Ammon's horn (tissue), 1 donor: ENCODE data around the gene CDC7.
"Not testable (repeated sequence)": the region's sequence is repeated elsewhere in the genome, so short reads cannot be mapped to it uniquely, and the experiment has no call there.

ENCODE experiments used
- DNase-seq: peaks from one replicate; pipeline ENCODE4 v3.0.0-alpha.2; 2016; ENCODE audit warnings: low spot score

The CDC7 gene

DNA sequence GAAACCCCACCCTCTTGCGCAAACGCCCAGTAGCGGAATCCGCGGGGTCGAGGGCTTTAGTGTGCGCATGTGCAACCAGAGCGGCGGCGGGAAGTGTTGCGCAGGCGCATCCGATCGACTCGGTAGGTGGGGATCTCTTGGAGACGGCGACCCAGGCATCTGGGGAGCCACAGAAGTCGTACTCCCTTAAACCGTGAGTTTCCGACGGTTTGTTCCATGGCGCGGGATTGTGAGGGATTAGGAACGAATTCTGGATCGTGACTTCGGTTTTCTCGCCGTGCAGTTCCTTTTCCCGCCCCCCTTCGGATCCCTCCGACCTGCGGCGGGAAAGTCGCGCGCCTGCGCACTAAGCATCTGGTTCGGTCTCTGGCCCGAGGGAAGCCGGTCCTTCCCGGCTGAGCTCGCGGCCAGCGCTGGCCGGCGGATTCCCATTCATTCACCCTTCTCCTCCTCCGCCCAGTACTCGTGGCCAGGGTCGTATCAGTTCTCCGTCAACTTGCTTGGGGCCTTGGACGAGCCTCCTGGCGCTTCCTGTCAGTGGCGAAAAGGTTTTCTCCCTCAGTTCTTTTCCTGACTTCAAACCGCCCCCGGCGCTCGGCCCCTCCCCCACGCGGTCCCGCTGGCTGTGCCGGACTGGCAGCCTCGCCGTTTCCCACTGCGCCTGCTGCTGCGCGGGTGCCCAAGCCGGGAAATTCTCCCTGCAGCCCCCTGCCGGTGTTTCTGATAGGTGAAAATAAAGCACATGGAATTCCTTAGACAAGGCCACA, at the start of gene CDC7:
Gene CDC7, plus strand, starts transcription at position 96 of the 767 bp plus-strand sequence. CDS start 866 bp downstream, outside the sequence.
- peak; percentile 89 for DNase-seq

DNA sequence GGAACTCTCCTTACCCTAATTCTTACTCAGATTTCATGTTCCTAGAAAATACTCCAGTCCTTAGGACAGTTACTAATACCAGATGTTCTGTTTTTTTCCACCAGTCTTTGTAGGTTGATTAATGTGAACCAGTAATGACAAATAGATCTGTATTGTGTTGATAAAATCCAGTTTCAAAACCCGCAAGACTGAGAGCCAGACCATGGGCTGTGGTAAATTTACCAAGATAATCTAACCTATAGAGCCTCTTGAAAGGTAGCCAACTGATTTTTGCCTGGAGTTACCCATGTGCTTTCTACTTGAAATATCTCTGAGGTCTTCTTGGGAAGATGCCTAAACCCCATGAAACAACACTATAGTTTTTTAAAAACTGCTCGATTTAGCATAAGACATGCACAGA, 46.5 kb upstream of the CDC7 start:
- no peak for DNase-seq

DNA sequence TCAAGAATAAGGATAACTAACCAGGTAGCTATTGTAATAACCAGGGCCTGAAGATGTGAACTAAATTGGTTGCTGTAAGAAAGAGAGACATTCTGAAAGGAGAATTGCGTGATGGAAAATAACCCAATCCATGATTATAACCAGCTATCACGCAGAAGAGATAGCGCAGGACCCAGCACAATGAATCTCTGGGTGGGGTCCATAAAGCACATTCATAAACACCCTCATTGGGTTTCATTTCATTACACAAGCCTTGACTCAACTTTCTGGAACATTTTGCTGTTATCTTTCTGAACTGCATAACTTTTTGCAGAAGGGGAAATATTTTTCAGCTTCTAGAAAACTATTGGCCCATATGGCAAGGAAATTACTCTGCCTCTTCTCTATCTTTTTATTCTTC, 45.3 kb upstream of the CDC7 start:
- DNase-seq = no peak

DNA sequence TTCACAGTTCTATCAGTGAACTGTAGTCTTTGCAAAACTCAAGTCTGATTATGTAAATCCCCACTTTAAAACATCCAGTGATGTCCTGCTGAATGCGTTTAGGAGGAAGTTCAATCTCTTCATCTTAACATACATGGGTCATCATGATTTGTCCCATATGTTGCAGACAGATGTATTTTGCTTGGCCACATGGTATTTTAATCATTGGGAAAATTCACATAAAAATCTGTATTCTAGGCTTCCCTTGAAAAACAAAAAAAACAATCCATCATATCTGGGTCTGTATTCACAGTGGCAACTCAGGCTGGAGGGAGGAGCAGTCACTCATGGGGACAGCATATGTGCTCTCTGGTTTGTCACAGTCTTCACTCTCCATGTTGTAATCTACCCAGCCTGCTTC, 44.8 kb upstream of the CDC7 start:
- no peak for DNase-seq

DNA sequence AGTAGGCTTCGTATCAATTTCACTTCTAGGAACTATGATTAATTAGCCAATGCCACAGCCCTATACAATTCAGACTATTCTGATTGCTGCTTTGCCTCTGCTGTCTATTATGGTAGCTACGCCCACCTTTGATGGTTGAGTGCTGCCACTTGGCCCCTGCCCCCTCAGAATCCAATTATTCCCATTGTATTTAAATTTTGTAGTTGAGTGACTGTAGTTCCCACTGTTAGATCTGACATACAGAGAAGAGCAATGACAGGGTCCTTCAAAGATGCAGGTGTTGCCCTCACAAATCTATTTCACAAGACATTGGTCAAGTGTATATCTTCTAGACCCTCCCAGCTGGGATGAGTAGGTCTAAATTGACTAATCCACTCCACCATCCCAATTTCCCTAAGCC, 35.3 kb upstream of the CDC7 start:
- DNase-seq = not testable (repeated sequence)

DNA sequence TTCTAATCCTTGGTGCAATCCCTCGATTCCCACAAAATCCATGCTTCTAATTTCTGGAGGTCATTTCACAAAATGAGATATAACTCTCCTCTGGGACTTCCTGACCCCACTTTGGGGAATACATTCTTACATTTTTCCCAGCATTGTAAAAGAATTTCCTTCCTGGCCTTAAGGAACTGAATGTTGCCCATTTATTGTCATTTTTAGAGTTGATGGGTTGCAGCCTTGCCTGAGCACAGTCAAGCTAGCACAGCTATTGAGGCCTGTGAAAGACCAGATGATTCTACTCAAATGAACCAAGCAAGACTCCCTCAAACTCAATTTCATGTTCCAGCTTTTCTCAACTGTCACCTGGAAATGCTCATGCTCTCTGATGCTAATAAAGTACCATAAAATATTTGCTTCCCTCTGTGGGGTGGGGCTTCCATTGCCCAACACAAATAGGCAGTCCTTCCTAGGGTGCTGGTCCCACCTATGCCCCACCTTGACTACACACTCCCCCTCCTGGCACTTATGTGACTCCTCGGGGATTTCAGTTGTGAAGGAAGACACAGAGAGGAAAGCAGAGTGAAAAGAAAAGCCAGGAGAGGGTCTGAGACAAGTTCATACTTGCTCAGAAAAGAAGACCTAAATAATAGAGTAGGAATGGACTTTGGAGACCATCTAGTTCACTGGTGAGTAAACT, 24.0 kb upstream of the CDC7 start:
- DNase-seq = no peak

DNA sequence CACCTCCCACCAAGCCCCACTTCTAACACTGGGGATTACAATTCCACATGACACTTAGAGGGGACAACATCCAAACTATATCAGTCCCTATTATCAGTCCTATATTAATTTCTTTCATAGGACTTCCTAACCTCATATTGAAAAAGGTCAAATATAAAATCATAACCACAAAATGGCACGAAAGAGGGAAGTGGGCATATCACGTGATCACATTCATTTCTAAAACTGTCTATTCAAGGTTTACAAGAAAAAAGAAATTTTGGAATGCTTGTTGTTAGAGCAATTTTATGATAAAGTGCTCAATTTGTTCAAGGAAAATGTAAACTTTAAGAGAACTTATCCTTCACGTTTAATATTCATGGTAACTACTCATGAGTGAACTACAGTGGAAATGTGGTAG, 13.2 kb upstream of the CDC7 start:
- no peak for DNase-seq

DNA sequence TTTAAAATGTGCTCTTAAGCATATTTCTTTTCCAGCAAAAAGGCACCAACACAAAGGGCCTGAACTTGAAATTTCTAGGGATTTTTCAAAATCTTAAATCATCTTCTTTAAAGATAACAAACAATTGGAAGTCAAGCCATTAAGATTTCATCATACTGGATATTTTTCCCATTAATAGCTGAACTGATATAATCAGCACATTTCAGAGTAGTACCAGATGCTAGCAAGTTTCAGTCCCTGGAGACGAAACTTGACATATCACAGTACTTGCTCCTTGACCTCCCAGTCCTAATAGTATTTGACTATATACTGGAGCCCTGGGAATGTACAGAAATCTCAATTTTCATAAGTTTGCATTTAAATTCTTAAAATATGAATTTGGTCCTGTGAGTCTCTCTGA, 10.2 kb upstream of the CDC7 start:
- DNase-seq = no peak

DNA sequence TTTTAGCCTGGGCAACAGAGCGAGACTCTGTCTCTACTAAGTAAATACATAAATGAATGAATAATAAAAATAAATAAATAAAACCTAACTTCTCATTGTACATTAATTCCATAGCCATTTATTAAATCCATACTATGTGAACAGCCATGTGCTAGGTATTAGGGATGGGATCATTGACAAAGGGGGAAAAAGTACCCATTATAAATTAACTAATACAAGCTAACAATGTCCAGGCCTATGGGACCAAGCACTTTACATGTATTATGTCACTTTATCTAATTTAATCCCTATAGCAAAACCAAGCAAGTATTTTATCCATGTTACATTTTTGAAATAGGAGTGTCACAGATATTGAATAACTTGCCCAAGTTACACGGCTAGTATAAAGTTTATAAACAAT, 2.6 kb upstream of the CDC7 start:
- DNase-seq = no peak

DNA sequence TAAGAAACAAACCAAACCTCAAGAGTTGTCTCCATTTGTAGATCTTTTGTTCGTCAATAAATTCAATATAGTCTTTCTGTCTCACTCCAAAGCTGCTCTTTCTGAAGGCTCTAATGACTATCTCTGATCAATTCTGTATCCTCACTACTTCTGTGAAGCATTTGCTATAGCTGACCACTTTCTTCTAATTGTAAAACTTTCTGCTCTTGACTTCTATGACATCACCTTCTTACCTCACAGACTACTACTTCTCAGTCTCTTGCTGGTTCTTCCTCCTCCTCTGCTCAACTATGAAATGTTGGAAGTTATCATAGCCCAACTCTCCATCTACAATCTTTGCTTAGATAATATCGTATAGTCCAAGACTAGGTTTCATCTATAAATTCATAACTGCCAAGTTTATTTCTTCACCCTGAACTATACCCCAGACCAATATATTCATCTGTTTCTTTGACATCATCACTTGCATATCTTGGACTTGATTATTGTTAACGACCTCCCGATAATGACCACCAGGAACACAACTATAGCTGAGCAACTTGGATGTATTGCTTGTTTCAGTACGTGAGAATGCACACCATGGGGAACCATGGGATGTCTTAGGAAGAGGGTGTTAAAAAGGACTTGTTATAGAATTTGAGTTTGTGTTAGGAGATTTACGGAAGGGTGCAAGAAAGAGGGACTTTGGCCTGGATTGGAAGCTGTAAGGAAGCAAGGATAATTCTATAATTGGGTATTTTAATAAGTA, 2.0 kb upstream of the CDC7 start:
- no peak for DNase-seq

DNA sequence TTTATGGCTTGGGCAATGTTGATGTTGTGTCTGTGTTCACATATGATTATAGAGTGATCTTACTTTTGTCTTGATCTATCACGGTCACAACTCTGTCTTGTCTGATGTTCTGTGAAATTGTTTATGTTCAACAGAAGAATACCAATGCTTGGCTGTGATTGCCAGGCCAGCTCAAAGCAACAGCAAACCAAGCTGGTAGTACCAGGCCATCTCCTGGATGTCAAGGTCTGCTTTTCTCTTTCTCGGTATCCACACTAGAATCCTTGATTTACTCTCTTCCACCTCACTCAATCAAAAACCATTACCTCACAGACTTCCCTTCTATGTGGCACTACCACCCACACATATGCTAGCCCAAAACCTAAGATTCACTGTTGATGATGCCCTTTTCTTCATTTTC, 1.3 kb upstream of the CDC7 start:
- no peak for DNase-seq

DNA sequence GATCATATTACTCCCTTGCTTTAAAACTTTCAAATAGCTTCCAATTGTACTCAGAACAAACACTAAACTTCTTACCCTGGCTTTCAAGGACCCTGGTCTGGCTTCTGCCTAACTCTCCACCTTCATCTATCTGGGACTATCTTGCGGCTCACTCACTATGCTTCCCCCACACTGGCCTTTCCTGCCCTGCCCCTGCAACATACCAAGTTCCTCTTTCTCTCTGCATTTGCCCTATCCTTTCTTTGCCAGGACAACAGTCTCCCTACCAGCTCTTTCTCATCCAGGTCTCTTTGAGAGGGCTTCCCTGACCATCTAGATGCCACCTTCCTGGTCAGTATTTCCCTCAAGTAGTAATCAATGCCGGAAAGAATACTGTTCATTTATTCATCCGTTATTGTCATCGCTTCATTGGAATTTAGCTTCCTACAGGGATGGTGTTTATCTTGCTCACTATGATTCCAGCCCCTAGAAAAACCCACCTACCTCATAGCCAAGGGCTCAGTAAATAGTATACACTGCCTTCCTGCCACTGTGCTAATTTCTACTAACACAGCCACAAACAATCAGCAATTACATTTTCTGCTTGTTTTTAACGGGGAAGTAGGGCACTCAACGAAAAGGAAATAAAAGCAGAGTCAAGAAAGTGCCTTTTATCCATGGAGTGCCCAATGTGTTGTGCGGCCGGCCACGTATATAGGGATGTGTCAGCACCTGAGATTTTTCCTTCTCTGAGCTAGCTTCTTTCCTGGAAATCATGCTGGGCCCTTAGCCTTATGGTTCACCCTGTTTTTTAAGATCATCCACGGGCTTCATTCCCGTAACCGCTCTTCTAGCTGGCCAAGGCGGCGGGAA, 521 bp upstream of the CDC7 start:
- DNase-seq = peak; percentile 9

DNA sequence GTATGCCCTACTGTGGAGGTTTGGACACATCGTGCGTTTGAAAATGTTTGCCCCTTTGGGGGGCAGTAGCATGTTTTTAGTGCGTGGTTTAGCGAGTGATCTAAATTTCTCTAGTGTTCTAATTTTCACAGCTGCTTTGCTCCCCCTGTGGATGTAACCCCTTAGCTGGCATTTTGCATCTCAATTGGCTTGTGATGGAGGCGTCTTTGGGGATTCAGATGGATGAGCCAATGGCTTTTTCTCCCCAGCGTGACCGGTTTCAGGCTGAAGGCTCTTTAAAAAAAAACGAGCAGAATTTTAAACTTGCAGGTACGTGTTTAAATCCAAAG, 836 bp downstream of the CDC7 start:
- DNase-seq = peak; percentile 37

DNA sequence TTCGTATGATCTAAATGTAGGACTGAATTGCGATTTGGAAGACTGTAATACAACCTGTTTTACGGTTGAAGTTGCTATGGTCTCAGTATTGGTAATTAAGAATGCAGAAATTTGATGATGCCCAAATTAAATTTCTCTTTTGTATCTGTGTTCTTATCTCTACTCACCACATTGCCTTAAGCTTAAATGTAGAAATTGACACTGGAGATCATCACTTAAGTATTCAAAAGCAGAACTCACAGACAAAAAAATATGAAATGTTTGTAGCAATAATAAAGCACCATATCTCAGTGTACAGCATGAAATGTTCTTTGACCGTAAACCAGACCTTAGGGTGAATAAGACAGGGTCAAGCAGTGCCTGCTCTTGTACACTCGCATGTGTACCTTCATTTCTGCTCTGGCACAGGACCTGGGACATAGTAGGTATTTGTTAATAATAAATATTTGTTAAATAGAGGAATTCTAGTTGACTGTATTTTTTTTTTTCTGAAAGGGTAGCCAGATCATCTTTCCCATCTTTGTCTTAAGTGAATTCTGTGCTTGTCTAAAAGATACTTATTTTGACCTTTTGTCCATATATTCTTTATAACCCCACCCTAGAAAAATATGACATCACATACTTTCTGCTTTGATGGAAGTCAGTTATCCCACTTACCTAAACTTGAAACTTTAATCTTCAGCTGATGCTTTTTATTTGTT, 1.5 kb downstream of the CDC7 start:
- DNase-seq = no peak

DNA sequence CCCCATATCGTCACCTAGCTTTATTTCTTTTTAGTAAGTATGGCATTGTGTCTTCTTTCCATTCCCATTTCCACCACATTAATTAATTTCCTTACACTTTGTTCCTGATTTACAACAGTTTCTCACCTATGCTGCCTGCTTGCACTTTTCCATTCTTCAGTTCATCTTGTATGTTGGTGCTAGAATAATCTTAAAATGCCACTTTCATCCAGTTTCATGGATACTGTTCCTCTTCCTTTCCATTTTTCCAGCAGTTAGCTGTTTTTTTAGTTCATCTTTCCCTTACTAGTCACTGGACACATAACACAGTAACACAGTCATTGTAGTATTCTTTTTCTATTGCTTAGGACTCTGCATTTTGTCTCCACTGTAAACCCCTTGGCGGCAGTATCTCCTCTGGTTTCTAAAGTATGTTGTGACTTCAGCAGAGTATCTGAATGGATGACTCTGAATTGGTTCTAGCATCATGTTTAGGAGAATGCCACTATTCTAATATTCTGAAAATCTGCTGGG, 2.1 kb downstream of the CDC7 start:
- no peak for DNase-seq

DNA sequence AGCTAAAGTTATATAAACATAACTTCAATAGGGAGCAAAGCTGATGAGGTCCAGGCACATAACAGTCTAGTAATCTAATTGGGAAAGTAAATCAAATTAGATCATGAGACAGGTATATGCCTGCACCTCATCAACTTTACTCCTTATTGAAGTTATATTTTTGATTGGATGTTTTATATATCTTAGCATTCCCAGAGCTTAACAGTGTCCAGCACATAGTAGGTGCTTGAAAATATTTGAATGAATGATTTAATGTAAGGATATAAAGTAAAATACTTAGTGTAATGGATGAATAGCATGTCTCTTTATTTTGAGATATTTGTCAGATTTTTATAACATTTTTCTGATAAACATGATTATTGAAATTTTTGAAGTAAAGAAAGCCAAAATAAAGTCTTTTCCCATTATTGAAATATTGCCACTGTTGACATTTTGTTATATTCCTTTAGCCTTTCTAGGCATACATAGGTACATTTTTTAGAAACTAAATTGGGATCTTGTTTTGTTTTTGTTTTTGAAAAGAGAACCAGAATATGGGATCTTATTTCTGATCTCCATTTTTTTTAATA, 2.8 kb downstream of the CDC7 start:
- no peak for DNase-seq

DNA sequence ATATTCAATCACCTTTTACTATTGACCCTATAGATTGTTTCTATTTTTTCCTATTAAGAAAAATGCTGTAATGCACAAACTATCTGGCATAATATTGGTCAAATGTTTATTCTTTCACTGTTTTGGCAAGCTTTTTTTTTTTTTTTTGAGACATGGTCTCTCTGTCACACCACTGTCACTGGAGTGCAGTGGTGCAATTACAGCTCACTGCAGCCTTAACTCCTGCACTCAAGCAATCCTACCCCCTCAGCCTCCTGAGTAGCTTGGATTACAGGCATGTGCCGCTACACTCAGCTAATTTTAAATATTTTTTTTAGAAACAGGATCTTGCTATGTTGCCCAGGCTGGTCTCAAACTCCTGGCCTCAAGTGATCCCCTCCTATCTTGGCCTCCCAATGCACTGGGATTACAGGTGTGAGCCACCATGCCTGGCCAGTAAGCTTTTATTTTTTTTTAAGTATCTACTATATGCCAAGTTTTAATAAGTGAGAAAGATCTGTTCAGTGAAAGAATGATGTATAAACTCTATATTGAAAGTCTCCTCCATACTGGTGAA, 3.4 kb downstream of the CDC7 start:
- no peak for DNase-seq

DNA sequence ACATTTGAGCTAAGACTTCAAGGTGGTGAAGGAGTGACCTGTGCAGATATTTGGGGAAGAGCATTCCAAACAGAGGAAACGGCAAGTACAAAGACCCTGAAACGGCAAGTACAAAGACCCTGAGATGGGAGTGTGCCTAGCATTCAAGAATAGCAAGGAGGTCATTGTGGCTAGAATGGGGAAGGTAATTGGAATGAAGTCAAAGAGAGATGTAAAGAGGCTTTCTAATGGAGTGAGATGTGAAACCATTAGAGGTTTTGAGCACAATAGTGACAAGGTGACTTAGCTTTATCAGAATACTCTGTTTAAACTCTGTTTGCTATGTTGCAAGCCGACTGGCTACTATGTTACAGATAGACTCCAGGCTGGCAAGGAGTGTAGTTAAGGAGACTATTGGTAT, 4.4 kb downstream of the CDC7 start:
- DNase-seq = no peak

DNA sequence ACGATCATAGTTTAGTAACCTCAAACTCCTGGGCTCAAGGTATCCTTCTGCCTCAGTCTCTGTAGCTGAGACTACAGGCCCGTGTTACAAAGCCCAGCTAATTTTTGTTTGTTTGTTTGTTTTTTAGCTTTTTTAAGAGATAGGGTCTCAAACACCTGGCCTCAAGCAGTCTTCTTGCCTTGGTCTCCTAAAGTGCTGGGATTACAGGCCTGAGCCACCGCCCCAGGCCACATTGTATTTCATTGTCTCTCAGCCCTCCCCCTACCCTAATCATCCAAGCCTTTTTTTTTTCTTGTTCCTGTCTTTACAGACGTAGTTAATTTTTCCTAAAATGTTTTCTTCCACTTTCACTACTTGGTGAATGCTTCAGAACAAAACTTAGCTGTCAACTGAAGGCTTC, 5.4 kb downstream of the CDC7 start:
- DNase-seq = no peak

DNA sequence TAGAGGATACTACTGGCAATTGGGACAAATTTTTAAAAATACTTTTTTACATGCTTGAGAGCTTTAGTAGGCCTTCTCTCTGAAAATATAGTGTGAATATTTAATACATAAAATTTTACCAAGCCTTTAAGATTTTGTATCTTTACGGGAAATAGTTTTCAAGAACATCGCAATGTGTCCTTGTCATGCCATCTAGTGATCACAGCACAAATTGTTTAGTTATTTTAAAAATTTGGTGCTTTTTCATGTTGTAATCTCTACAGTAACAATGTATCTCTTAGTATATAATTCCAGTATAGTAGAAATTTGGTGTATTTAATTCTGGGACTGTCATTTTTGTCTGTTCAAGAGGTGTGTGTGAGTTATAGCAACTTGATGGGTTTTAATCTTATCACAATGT, 6.7 kb downstream of the CDC7 start:
- no peak for DNase-seq

DNA sequence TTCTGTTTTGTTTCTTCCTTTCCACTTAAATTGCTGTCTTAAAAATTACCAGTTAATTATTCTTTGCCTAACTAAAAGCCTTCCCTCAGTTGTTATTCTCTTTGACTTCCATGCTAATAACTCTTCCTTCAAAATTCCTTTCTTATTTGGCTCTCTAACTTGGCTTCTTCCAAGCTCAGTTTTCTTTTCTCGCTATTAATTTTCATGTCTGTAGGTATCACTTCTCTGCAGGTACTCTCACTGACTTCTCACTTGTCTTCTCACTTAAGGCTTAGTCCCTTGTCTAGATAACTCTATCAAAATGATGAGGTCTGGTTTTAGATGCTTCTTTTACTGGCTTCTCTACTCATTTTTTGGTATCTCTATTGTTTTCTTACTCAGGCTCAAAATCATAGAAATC, 10.1 kb downstream of the CDC7 start:
- DNase-seq = no peak
